COR-L47 (cell line): ENCODE results near the gene ZNF438.

Experiments
- DNase-seq: peaks from one replicate; lab custom pipeline; 2025; lab: John Stamatoyannopoulos, UW

Gene ZNF438

DNA sequence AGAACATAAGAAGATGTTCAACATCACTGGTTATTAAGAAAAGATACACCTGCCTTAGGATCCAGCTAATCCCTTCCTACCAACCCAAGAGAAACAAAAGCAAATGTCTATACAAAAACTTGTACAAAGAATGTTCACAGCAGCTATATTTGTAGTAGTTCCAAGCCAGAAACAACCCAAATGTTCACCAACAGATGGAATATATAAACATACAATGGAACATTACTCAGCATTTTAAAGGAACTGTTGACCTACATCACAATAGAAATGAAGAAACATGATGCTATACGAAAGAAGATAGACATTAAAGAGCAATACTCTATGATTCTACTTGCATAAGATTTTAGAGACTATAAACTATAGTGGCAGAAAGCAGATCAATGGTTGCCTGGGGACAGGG is 149.4 kb downstream of the ZNF438 start:
- DNase-seq: no peak

GRCh38 chr10:30878920-30879319 is 152.7 kb downstream of the ZNF438 start:
- DNase-seq: no peak

DNA sequence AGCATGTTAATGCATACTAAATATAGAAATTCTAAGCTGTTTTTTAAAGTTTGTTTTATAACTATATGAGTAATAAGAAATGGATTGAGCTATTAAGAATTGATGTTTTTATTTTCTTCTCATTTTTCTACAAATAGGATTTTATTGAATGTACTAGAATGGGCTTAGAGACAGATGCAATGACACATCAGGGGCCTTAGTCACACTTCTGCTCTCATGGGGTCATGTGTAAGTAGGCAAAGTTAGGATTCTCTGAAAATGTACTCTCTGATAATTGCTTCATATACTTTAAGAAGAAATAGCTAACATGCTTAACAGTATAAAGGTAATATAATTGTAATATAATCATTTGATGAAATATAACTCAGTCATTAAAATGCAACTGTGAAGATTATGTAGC is 154.6 kb downstream of the ZNF438 start:
- DNase-seq: no peak

DNA sequence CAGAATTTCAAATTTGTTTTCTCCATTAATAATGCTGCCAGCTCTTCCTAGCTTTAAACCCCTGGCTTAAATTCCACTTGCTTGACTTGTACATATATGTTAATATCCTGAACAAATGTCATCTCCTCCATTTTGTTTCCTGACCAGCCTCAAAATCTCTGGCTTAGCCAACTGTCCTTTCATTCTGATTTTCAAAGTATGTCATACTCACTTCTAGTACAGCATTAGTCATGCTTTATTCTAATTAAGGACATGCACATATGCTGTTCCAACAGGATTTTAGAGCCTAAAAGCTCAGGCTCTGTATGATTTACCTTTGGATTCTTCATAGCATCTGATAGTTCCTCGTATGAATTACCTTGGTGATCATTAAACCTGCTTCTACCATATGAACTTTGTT is 158.3 kb downstream of the ZNF438 start:
- no peak for DNase-seq

DNA sequence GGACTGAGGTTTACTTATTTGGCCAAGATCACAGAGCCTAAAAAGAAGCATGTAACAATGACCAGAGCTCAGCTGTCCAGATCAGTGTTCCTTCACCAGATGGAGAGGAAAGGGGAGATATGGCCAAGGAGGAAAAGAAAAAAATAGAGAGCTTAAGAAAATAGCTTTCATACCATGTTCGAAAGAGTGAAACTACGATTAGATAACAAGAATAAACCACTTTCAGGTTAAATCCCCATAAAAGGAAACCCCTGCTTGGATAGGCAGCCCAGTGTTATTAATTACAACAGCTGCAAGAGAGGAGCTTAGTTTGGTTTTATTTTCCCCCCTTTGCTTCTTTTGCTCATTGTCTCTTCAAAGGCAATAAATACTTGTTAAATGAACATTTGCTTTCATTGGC is 160.8 kb downstream of the ZNF438 start:
- no peak for DNase-seq

GRCh38 chr10:30869566-30869965 is 162.1 kb downstream of the ZNF438 start:
- DNase-seq: no peak

DNA sequence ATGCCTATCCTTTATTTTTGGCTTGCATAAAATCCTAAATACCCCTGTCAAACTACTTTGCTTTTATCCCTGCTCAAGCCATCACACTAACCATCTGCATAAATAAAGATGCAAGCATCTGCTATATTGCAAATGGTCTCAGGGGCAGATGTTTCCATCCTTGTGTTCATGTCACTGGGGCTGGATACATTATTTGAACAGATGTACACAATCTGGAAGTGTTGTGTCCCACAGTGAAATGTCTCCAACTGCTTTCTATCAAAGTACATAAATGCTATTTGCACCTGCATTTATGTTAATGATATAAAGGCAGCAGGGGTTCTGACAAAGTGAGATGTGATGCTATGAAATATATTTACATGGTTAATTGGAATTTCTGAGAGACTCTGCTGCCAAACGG is 163.1 kb downstream of the ZNF438 start:
- peak; percentile 39 for DNase-seq

GRCh38 chr10:30866896-30867295 is 164.8 kb downstream of the ZNF438 start:
- no peak for DNase-seq

- DNase-seq: no peak
Observed at GRCh38 chr10:30865141-30865926, 166.3 kb downstream of the ZNF438 start.

- no peak for DNase-seq
Observed at GRCh38 chr10:30863516-30864210, 168.0 kb downstream of the ZNF438 start.

DNA sequence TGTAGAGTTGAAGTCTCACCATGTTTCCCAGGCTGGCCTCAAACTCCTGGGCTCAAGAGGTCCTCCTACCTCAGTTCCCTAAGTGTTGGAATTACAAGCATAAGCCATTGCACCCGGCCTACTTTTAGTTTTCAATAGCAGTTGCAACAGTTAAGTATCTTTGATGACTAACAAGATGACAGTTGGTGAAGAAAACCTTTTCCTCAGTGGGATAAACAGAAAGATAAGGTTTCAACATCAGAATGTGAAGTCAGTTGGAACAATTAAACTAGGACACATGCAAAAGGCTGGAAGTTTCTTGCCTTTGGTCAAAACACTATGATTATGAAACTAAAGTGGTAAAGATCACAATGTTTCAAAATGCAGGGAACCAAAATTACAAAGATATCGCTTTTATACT is 169.2 kb downstream of the ZNF438 start:
- DNase-seq: no peak

- no peak for DNase-seq
Observed at GRCh38 chr10:30861976-30862375, 169.7 kb downstream of the ZNF438 start.

GRCh38 chr10:30861221-30861620 is 170.4 kb downstream of the ZNF438 start:
- DNase-seq: no peak

GRCh38 chr10:30858499-30858898 is 173.2 kb downstream of the ZNF438 start:
- no peak for DNase-seq

DNA sequence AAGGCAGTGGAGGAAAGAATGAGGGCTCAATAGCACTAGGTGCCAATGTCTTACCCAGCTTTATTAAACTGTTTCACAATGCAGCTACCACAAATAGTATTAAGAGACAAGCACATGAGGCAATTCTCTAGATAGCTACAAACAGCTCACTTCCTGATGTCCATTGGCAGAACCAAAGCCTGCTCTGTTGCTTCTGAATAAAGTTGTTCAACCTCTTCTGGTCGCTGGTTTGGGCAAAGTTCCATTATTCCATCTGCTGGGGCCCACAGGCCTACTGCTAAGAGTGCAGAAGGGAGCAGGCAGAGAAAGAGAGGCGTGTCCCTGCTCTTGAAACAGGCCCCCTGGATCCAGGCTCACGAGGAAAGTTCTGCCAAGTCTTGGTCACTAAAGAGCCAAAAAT is 173.9 kb downstream of the ZNF438 start:
- DNase-seq: no peak

GRCh38 chr10:30855131-30855530 is 176.5 kb downstream of the ZNF438 start:
- DNase-seq: no peak

GRCh38 chr10:30854656-30855055 is 177.0 kb downstream of the ZNF438 start:
- DNase-seq: no peak

GRCh38 chr10:30853066-30853465 is 178.6 kb downstream of the ZNF438 start:
- DNase-seq: no peak

DNA sequence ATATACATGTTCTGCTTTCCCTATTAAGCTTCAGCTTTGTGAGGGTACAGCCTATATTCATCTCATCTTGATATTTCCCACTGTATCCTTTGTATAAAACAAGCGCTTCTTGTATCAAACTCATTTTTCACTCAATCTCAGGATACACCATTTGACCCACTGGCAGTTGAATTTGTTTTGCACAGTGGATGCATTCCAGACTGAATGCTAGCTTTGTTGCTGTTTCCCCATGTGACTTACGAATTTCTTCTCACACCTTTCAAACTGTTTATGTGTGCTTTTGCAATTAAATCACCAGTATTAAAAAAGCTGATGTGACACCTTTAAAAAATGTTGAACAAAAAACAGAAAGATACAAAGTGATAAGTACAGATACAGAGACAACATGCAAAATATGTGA is 180.9 kb downstream of the ZNF438 start:
- no peak for DNase-seq

DNA sequence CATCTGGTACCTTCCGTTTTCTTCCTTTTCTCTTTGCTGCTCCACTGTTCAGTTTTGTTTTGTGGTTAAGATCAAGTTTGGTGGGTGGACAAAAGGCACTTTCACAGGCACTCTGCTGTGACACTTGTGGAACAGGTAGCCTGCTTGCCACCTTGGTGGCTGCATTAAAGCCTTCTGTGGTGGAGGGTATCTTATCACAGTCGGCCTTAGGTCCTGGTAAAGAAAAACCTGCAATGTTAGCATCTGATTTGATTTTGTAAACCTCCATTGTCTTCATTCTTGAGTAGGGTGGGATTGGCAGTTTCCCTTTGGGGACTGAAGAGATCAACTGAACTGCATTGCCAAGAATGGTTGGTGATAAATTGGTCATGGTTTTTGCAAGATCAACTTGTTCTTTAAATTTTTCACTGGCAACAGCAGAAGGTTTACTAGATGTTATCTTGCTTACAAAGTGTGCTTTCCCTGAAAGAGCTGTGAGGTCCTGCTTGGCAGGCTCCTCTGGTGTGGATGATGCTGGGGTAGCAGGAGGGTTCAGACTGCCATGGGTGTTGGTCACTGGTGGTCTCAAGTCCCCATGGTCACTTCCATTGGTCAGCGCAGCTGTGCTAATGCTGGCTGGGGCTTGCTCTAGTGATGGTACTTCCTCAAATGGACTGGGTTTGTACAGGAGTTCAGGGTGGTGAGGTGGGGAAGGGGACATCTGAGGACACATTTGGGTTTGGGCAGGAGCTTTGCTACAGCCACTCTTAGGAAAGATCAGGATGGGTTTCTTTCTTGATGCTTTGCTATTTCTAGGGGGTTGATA is 182.2 kb downstream of the ZNF438 start:
- DNase-seq: no peak

DNA sequence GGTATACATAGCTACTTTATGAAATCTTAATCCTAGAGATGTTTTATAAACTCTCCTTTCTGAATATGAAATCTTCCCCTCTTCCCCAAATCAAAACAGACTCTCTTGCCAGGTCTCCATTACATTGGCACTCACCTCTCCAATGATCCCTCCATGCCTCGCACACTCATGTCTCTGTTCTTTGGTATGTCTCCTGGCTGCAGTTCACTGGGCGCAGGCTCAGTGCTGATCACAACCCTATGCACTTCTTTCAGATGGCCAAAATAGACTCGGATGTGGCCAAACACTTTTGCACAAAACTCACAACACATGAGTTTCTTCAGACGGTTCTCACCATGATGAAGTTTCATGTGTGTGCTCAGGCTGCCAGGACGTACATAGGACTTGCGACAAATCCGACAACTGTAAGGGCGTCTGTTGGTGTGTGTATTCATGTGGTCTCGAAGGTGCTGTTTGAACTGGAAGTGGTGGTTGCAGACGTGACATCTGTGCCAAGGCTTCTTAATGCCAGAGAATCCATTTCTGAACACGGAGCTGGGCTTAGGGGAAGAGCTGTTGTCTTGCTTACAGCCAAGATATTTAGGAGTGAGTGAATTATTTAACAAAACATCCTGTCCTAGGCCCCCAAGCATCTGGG is 183.2 kb downstream of the ZNF438 start:
- no peak for DNase-seq

DNA sequence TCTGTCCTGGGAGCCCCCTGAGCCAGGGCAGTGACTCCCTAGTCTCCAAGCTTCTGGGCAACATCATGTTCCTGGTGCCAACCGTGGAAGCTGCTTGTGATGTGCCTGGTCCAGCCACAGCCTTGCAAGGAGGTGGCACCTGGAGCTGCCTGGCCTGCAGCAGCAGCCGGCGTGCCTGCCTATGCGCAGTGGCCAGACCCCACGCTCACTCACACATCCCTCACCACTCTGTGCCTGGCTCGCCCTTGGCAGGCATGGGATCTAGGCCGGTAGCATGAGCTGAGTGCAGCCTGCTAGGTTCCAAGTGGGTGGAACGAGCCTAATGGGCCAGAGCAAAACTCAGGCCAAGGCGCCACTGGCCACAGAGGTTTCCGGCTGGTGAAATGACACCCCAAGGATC is 184.0 kb downstream of the ZNF438 start:
- DNase-seq: no peak
